ENCODE data around the gene LRRC17.

The LRRC17 gene

GRCh38 chr7:102916426-102916825 is 3.6 kb downstream of the LRRC17 start:
- no peak for TF ChIP-seq CTCF (IDR thresholded peaks at IDR 0.05; ENCODE audit: control extremely low read depth, extremely low read depth, low read depth, missing control alignments)
- POLR2A ChIA-PET: no interaction called here
- DNase-seq (ENCODE audit: extremely low spot score): no peak
- CTCF ChIA-PET: no interaction called here

GRCh38 chr7:102916881-102917280 is 4.1 kb downstream of the LRRC17 start:
- CTCF ChIA-PET: no interaction called here
- DNase-seq (ENCODE audit: extremely low spot score): no peak
- no peak for TF ChIP-seq CTCF (IDR thresholded peaks at IDR 0.05; ENCODE audit: control extremely low read depth, extremely low read depth, low read depth, missing control alignments)
- POLR2A ChIA-PET: no interaction called here

GRCh38 chr7:102917436-102918353 is 4.9 kb downstream of the LRRC17 start:
- CTCF ChIA-PET: interaction anchor here (1.4 to 1.5 kb wide), 2 partner anchors 10 to 27 kb away, joined by 3 to 8 read pairs; no protein-coding TSS in a partner anchor
- DNase-seq (ENCODE audit: extremely low spot score): no peak
- TF ChIP-seq CTCF (IDR thresholded peaks at IDR 0.05; ENCODE audit: control extremely low read depth, extremely low read depth, low read depth, missing control alignments): no peak
- POLR2A ChIA-PET: no interaction called here

GRCh38 chr7:102918845-102919244 is 6.0 kb downstream of the LRRC17 start:
- no peak for DNase-seq (ENCODE audit: extremely low spot score)
- CTCF ChIA-PET: interaction anchor here (1.4 to 1.5 kb wide), 2 partner anchors 9 to 28 kb away, joined by 3 to 8 read pairs; no protein-coding TSS in a partner anchor
- no peak for TF ChIP-seq CTCF (IDR thresholded peaks at IDR 0.05; ENCODE audit: control extremely low read depth, extremely low read depth, low read depth, missing control alignments)
- POLR2A ChIA-PET: no interaction called here

- CTCF ChIA-PET: no interaction called here
- POLR2A ChIA-PET: no interaction called here
- no peak for TF ChIP-seq CTCF (IDR thresholded peaks at IDR 0.05; ENCODE audit: control extremely low read depth, extremely low read depth, low read depth, missing control alignments)
Measured at GRCh38 chr7:102925976-102926782, 13.4 kb downstream of the LRRC17 start.

GRCh38 chr7:102926783-102927140 is 14.0 kb downstream of the LRRC17 start:
- TF ChIP-seq CTCF (IDR thresholded peaks at IDR 0.05; ENCODE audit: control extremely low read depth, extremely low read depth, low read depth, missing control alignments): no peak
- DNase-seq (ENCODE audit: extremely low spot score): no peak
- POLR2A ChIA-PET: no interaction called here
- CTCF ChIA-PET: interaction anchor here (2.0 kb wide), 1 partner anchor 8 kb away, joined by 8 read pairs; no protein-coding TSS in a partner anchor

More at GRCh38 chr7:102925976-102926782, 13.4 kb downstream of the LRRC17 start:
- no peak for DNase-seq (ENCODE audit: extremely low spot score)

All from GM10248 (cell line).